Rectal smooth muscle tissue (tissue), 1 donor: ENCODE data around the gene MDH1.
"Not testable (repeated sequence)": the region's sequence is repeated elsewhere in the genome, so short reads cannot be mapped to it uniquely, and the experiment has no call there.

ENCODE experiments used
- H3K27ac ChIP-seq: one replicate; pipeline ENCODE4 v1.7.0; 2013; ENCODE audit warnings: low read depth, low read length, inconsistent platforms
- H3K27me3 ChIP-seq: one replicate; pipeline ENCODE4 v1.7.0; 2013; ENCODE audit warnings: low read length; ENCODE audit not compliant: control insufficient read depth, insufficient read depth
- H3K36me3 ChIP-seq: one replicate; pipeline ENCODE4 v1.7.0; 2013; ENCODE audit warnings: low read length; ENCODE audit not compliant: control insufficient read depth, insufficient read depth
- H3K4me1 ChIP-seq: one replicate; pipeline ENCODE4 v1.7.0; 2013; ENCODE audit warnings: low read length; ENCODE audit not compliant: control insufficient read depth, insufficient read depth
- H3K4me3 ChIP-seq: one replicate; pipeline ENCODE4 v1.7.0; 2013; ENCODE audit warnings: low read length
- H3K9ac ChIP-seq: one replicate; pipeline ENCODE4 v1.7.0; 2013; ENCODE audit warnings: low read length

MDH1 gene

GRCh38 chr2:63572001-63572400, 16.8 kb upstream of the MDH1 start:
- Histone ChIP-seq H3K27me3 (no peaks in the 10 kb centered on the region), H3K4me1 (no peaks in the 10 kb centered on the region), H3K36me3 (no peaks in the 10 kb centered on the region), H3K27ac (no peak overlapping the region), H3K9ac (no peak overlapping the region), H3K4me3 (no peak overlapping the region)

GRCh38 chr2:63573026-63573425, 15.7 kb upstream of the MDH1 start:
- not testable (repeated sequence) for H3K27me3 ChIP-seq, H3K4me3 ChIP-seq, H3K4me1 ChIP-seq, H3K9ac ChIP-seq, H3K36me3 ChIP-seq, H3K27ac ChIP-seq

DNA sequence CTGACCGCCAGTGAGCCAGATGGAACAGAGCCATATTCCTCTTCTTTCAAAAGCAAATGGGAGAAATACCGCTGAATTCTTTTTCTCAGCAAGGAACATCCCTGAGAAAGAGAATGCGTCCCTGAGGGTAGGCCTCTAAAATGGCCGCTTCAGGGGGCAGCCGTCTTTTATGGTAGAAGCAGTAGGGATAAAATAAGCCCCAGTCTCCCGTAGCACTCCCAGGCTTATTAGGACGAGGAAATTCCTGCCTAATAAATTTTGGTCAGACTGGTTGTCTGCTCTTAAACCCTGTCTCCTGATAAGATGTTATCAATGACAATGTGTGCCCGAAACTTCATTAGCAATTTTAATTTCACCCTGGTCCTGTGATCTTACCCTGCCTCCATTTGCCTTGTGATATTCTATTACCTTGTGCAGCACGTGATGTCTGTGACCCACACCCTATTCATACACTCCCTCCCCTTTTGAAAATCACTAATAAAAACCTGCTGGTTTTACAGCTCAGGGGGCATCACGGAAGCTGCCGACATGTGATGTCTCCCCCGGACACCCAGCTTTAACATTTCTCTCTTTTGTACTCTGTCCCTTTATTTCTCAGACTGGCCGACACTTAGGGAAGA, 14.9 kb upstream of the MDH1 start:
- H3K9ac ChIP-seq, H3K36me3 ChIP-seq, H3K27ac ChIP-seq, H3K4me3 ChIP-seq, H3K27me3 ChIP-seq, H3K4me1 ChIP-seq: not testable (repeated sequence)

DNA sequence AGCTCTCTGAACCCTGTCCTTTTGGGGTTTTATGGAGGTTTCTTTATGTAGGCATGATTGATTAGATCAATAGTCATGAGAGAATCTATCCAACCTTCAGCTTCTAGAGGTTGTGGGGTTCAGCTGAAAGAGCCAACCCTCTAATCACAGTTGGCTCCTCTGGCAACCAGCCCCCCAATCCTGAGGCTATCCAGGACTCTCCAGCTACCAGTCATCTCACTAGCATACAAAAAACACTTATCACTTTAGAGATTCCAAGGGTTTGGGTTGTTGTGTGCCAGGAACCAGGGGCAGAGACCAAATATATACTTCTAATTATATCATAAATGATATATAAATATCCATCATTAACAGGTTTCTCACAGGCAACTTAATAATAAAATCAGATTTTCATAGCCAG, 12.2 kb upstream of the MDH1 start:
- H3K9ac ChIP-seq, result no peak overlapping the region
- H3K27me3 ChIP-seq, result no peaks in the 10 kb centered on the region
- no peak overlapping the region for H3K4me3 ChIP-seq
- no peaks in the 10 kb centered on the region for H3K4me1 ChIP-seq
- no peak overlapping the region for H3K27ac ChIP-seq
- no peaks in the 10 kb centered on the region for H3K36me3 ChIP-seq

GRCh38 chr2:63578767-63579166, 10.0 kb upstream of the MDH1 start:
- H3K4me1 ChIP-seq, result no peaks in the 10 kb centered on the region
- no peaks in the 10 kb centered on the region for H3K27me3 ChIP-seq
- no peak overlapping the region for H3K4me3 ChIP-seq
- no peaks in the 10 kb centered on the region for H3K36me3 ChIP-seq
- no peak overlapping the region for H3K9ac ChIP-seq
- no peak overlapping the region for H3K27ac ChIP-seq

GRCh38 chr2:63580651-63581297, 8.0 kb upstream of the MDH1 start:
- no peak overlapping the region for H3K9ac ChIP-seq
- no peak overlapping the region for H3K4me3 ChIP-seq
- H3K27me3 ChIP-seq, result no peaks in the 10 kb centered on the region
- peak overlapping the region; percentile 7 for H3K27ac ChIP-seq
- H3K4me1 ChIP-seq, result no peaks in the 10 kb centered on the region
- no peaks in the 10 kb centered on the region for H3K36me3 ChIP-seq

GRCh38 chr2:63581298-63581961, 7.3 kb upstream of the MDH1 start:
- H3K27me3 ChIP-seq, result no peaks in the 10 kb centered on the region
- H3K27ac ChIP-seq, result peak overlapping the region; percentile 7
- no peaks in the 10 kb centered on the region for H3K36me3 ChIP-seq
- H3K9ac ChIP-seq, result no peak overlapping the region
- no peaks in the 10 kb centered on the region for H3K4me1 ChIP-seq
- no peak overlapping the region for H3K4me3 ChIP-seq

- no peaks in the 10 kb centered on the region for H3K36me3 ChIP-seq
- no peaks in the 10 kb centered on the region for H3K27me3 ChIP-seq
- no peak overlapping the region for H3K9ac ChIP-seq
- H3K4me3 ChIP-seq, result no peak overlapping the region
- H3K27ac ChIP-seq, result no peak overlapping the region
- H3K4me1 ChIP-seq, result peaks cover 3% of the 10 kb centered on the region
Observed at GRCh38 chr2:63582873-63583272, 5.9 kb upstream of the MDH1 start.

DNA sequence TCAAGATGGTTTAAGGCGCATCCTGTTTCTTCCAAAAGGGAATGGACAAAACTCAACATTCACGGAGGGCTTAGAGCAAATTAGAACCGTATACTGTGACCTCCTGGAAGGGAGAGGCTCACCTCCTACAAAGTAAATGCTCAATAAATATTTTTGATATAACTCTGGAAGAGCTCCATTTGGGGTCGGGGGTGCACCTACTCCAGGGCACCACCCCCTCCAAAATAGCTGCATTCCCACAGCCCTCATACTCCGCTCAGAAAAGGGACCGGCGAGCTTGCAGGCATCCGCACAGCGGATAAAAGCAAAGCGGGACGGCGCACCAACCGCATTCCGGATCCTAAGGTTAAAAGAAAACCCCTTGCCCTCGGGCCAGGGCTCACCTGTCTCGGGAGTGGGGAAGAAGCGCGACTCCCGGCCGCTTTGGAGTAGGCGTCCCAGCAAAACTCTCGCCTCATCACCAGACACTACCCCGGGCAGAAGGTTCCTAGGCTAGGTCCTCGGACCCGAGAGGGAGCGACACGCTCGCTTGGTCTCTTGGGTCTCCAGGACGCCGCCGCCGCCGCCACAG, 864 bp upstream of the MDH1 start:
- Histone ChIP-seq H3K4me3 (peak overlapping the region; percentile 98), H3K27me3 (no peaks in the 10 kb centered on the region), H3K27ac (peak overlapping the region; percentile 93), H3K4me1 (peaks cover 14% of the 10 kb centered on the region), H3K36me3 (no peaks in the 10 kb centered on the region), H3K9ac (no peak overlapping the region)

- H3K4me3 ChIP-seq, result peak overlapping the region; percentile 98
- peaks cover 18% of the 10 kb centered on the region for H3K4me1 ChIP-seq
- no peaks in the 10 kb centered on the region for H3K36me3 ChIP-seq
- H3K27me3 ChIP-seq, result no peaks in the 10 kb centered on the region
- peak overlapping the region; percentile 85 for H3K9ac ChIP-seq
- peak overlapping the region; percentile 89 for H3K27ac ChIP-seq
Observed at GRCh38 chr2:63589148-63589958, 590 bp downstream of the MDH1 start.

GRCh38 chr2:63590626-63591408, 2.1 kb downstream of the MDH1 start:
- Histone ChIP-seq H3K27ac (peak overlapping the region; percentile 89), H3K9ac (no peak overlapping the region), H3K4me1 (peaks cover 20% of the 10 kb centered on the region), H3K36me3 (peaks cover 2% of the 10 kb centered on the region), H3K27me3 (no peaks in the 10 kb centered on the region), H3K4me3 (no peak overlapping the region)
